Mesendoderm (in vitro differentiated cells): ENCODE measurements around the gene TRPM1.

Experiments used
- DNase-seq: peaks from one replicate; pipeline ENCODE4 v3.0.0; 2013
- H2AK5ac ChIP-seq: 2 replicates; pipeline ENCODE4 v1.6.1; 2013; ENCODE audit warnings: low read length, inconsistent platforms
- H2BK120ac ChIP-seq: 2 replicates; pipeline ENCODE4 v1.6.1; 2013; ENCODE audit warnings: low read depth, mild to moderate bottlenecking, low read length, moderate library complexity, mixed read lengths
- H2BK15ac ChIP-seq: replicated peaks from 2 replicates; pipeline ENCODE4 v1.6.1; 2013; ENCODE audit warnings: low read depth, mild to moderate bottlenecking, moderate library complexity
- H2BK5ac ChIP-seq: 2 replicates; pipeline ENCODE4 v1.6.1; 2013; ENCODE audit warnings: low read length, inconsistent platforms
- H3K18ac ChIP-seq: 2 replicates; pipeline ENCODE4 v1.6.1; 2013; ENCODE audit warnings: mild to moderate bottlenecking, low read length, mixed read lengths
- H3K23ac ChIP-seq: one replicate; pipeline ENCODE4 v1.6.1; 2013; ENCODE audit warnings: low read length
- H3K27ac ChIP-seq: 2 replicates; pipeline ENCODE4 v1.5.1; 2013; ENCODE audit warnings: low read depth, mild to moderate bottlenecking, inconsistent platforms, low read length, moderate library complexity
- H3K27me3 ChIP-seq: 2 replicates; pipeline ENCODE4 v1.6.1; 2013; ENCODE audit warnings: low read length, control low read depth, mild to moderate bottlenecking, inconsistent platforms; ENCODE audit not compliant: insufficient read depth, poor library complexity
- H3K36me3 ChIP-seq: 2 replicates; pipeline ENCODE4 v1.6.1; 2013; ENCODE audit warnings: low read length, inconsistent platforms; ENCODE audit not compliant: control insufficient read depth, insufficient read depth
- H3K4ac ChIP-seq: one replicate; pipeline ENCODE4 v1.6.1; 2013; ENCODE audit warnings: low read depth, mild to moderate bottlenecking, low read length, moderate library complexity
- H3K4me1 ChIP-seq: 2 replicates; pipeline ENCODE4 v1.6.1; 2013; ENCODE audit warnings: low read depth, low read length, inconsistent platforms; ENCODE audit not compliant: control insufficient read depth
- H3K4me2 ChIP-seq: 2 replicates; pipeline ENCODE4 v1.6.1; 2013; ENCODE audit warnings: low read length
- H3K4me3 ChIP-seq: 2 replicates; pipeline ENCODE4 v1.5.1; 2013; ENCODE audit warnings: mild to moderate bottlenecking, low read length
- H3K56ac ChIP-seq: one replicate; pipeline ENCODE4 v1.6.1; 2013; ENCODE audit warnings: low read length
- H3K79me1 ChIP-seq: 2 replicates; pipeline ENCODE4 v1.6.1; 2013; ENCODE audit warnings: low read length, inconsistent platforms
- H3K79me2 ChIP-seq: 2 replicates; pipeline ENCODE4 v1.6.1; 2013; ENCODE audit warnings: mild to moderate bottlenecking, low read length; ENCODE audit not compliant: control insufficient read depth, insufficient read depth
- H3K9ac ChIP-seq: 2 replicates; pipeline ENCODE4 v1.6.1; 2013; ENCODE audit warnings: low read length, inconsistent platforms
- H4K5ac ChIP-seq: one replicate; pipeline ENCODE4 v1.6.1; 2013; ENCODE audit warnings: low read length
- H4K8ac ChIP-seq: one replicate; pipeline ENCODE4 v1.6.1; 2013; ENCODE audit warnings: low read depth, mild to moderate bottlenecking, control low read depth, low read length, moderate library complexity
- WGBS: extraction: QIAGEN DNeasy Blood & Tissue Kit; methylation state at CpG from one replicate; pipeline ENCODE4 v1.1.7; 2013; ENCODE audit warnings: low lambda C conversion rate, missing lambda C conversion rate; ENCODE audit not compliant: insufficient coverage; ENCODE audit errors: extremely low coverage; 5-methylcytosine and 5-hydroxymethylcytosine counted together

Gene TRPM1

GRCh38 chr15:30984118-30984517, 117.4 kb downstream of the TRPM1 start:
- Histone ChIP-seq H3K36me3 (no peaks in the 10 kb centered on the region), H3K4me1 (no peaks in the 10 kb centered on the region), H3K18ac (no peak overlapping the region), H2BK120ac (no peak overlapping the region), H3K27ac (no peak overlapping the region), H3K79me1 (peaks cover 7% of the 10 kb centered on the region), H3K9ac (no peak overlapping the region), H2AK5ac (no peak overlapping the region), H4K8ac (no peak overlapping the region), H3K4me2 (no peak overlapping the region), H3K23ac (no peak overlapping the region), H3K27me3 (no peaks in the 10 kb centered on the region), H3K4ac (no peak overlapping the region), H3K79me2 (peaks cover 1% of the 10 kb centered on the region), H2BK5ac (no peak overlapping the region), H2BK15ac (no peak overlapping the region), H3K56ac (no peak overlapping the region), H4K5ac (no peak overlapping the region), H3K4me3 (no peak overlapping the region)
- WGBS = no CpG with 5 or more reads among the region's 3 CpGs
- no peak for DNase-seq

DNA sequence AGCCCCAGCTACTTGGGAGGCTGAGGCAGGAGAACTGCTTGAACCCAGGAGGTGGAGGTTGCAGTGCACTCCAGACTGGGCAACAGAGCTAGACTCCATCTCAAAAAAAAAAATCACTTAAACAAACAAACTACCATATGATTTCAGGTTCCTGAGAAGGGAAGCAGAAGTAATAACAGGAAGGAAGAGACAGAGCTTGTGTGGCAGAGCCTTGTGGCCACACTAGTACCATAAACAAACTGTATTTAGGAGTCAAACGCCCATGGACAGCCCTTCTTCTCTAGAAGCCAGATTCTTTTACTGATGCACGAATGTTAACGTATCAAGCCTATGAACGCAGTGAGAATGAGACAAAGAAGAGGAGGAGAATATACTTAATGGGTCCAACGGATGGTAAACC, 122.1 kb downstream of the TRPM1 start:
- H3K9ac ChIP-seq = no peak overlapping the region
- no peaks in the 10 kb centered on the region for H3K27me3 ChIP-seq
- H3K36me3 ChIP-seq = no peaks in the 10 kb centered on the region
- no peak overlapping the region for H3K4me2 ChIP-seq
- DNase-seq = no peak
- no CpG with 5 or more reads among the region's 5 CpGs for WGBS
- H4K5ac ChIP-seq = no peak overlapping the region
- H3K4me3 ChIP-seq = no peak overlapping the region
- H4K8ac ChIP-seq = no peak overlapping the region
- no peaks in the 10 kb centered on the region for H3K79me2 ChIP-seq
- H2AK5ac ChIP-seq = no peak overlapping the region
- H3K18ac ChIP-seq = no peak overlapping the region
- no peak overlapping the region for H3K4ac ChIP-seq
- peaks cover 5% of the 10 kb centered on the region for H3K79me1 ChIP-seq
- H2BK120ac ChIP-seq = no peak overlapping the region
- no peak overlapping the region for H3K23ac ChIP-seq
- H2BK15ac ChIP-seq = no peak overlapping the region
- H2BK5ac ChIP-seq = no peak overlapping the region
- H3K56ac ChIP-seq = no peak overlapping the region
- no peaks in the 10 kb centered on the region for H3K4me1 ChIP-seq
- H3K27ac ChIP-seq = no peak overlapping the region

DNA sequence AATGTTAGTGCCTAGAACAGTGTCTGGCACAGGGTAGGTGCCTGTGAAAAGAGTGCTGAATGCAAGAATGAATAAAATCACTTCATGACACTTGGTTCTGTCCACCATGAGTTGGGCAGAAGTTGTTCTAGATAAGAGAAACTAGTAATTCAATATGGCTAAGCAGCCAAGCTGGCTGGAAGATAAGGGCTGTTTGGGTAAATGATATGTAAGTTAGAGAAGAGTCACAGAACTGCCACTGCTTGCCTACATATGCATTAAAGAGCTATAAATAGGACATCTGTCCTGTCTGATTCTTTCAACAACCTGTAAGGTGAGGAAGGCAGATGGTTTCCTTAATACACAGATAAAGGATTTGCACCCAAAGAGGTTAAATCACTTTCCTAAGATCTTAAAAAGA, 123.2 kb downstream of the TRPM1 start:
- H3K36me3 ChIP-seq = no peaks in the 10 kb centered on the region
- no peaks in the 10 kb centered on the region for H3K79me2 ChIP-seq
- no peak overlapping the region for H4K5ac ChIP-seq
- no peak overlapping the region for H3K9ac ChIP-seq
- no peak overlapping the region for H2BK15ac ChIP-seq
- no peak overlapping the region for H2BK5ac ChIP-seq
- no peak overlapping the region for H3K4ac ChIP-seq
- H3K4me3 ChIP-seq = no peak overlapping the region
- H3K4me1 ChIP-seq = no peaks in the 10 kb centered on the region
- no peak overlapping the region for H3K23ac ChIP-seq
- no peak overlapping the region for H3K18ac ChIP-seq
- no peak for DNase-seq
- no peak overlapping the region for H3K56ac ChIP-seq
- H2BK120ac ChIP-seq = no peak overlapping the region
- no peaks in the 10 kb centered on the region for H3K27me3 ChIP-seq
- H3K4me2 ChIP-seq = no peak overlapping the region
- no peak overlapping the region for H4K8ac ChIP-seq
- peaks cover 5% of the 10 kb centered on the region for H3K79me1 ChIP-seq
- H3K27ac ChIP-seq = no peak overlapping the region
- H2AK5ac ChIP-seq = no peak overlapping the region

DNA sequence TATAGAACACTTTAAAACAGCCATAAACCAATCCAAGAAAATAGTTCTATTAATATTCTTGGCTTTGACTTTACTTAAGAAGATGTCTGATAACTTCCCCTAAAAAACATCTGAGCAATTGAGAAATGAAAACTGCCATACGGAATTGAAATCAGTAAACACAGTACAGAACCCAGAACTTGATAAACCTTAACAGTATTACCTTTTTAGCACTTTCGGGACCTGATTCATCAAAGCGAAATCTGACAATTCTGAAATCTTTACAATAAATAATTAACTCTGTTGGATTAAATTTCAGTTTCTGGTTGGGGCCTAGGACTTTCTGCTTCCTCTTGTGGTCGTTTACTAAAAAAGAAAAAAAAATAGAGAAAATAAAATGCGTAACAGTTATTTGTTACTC, 127.4 kb downstream of the TRPM1 start:
- H3K4me1 ChIP-seq = no peaks in the 10 kb centered on the region
- H4K5ac ChIP-seq = no peak overlapping the region
- no peak overlapping the region for H3K4me3 ChIP-seq
- no peak for DNase-seq
- H2AK5ac ChIP-seq = no peak overlapping the region
- no peak overlapping the region for H3K4ac ChIP-seq
- H3K23ac ChIP-seq = no peak overlapping the region
- no peaks in the 10 kb centered on the region for H3K27me3 ChIP-seq
- H2BK5ac ChIP-seq = no peak overlapping the region
- no peak overlapping the region for H3K18ac ChIP-seq
- no peaks in the 10 kb centered on the region for H3K36me3 ChIP-seq
- no peak overlapping the region for H3K4me2 ChIP-seq
- H3K27ac ChIP-seq = no peak overlapping the region
- H3K79me1 ChIP-seq = peaks cover 3% of the 10 kb centered on the region
- WGBS = no CpG with 5 or more reads among the region's 5 CpGs
- H3K79me2 ChIP-seq = no peaks in the 10 kb centered on the region
- H4K8ac ChIP-seq = no peak overlapping the region
- no peak overlapping the region for H3K56ac ChIP-seq
- H3K9ac ChIP-seq = no peak overlapping the region
- H2BK120ac ChIP-seq = no peak overlapping the region
- H2BK15ac ChIP-seq = no peak overlapping the region

DNA sequence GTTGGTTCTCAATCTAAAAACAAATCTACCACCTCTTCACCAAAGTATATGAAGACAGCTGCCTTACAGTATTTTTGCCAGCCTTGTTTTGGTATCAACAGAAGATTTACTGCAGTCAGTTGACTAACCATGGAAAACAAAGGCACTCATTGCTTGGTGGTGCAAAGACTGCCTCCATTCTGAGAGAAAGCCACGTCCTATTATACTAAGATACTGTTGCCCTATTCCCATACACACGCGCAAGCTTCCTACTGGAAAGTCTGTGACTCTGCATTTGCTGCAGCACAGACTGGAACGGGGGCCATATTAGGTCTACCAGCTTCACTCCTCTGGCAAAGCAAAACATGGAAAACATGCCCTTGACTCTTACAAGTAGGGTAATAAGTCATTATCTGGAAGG, 128.1 kb downstream of the TRPM1 start:
- no peak overlapping the region for H3K27ac ChIP-seq
- H3K79me1 ChIP-seq = peaks cover 3% of the 10 kb centered on the region
- no peak overlapping the region for H3K18ac ChIP-seq
- H2AK5ac ChIP-seq = no peak overlapping the region
- no peaks in the 10 kb centered on the region for H3K27me3 ChIP-seq
- H3K4ac ChIP-seq = no peak overlapping the region
- DNase-seq = no peak
- H3K36me3 ChIP-seq = no peaks in the 10 kb centered on the region
- no peak overlapping the region for H4K8ac ChIP-seq
- H3K9ac ChIP-seq = no peak overlapping the region
- no peak overlapping the region for H3K56ac ChIP-seq
- no peak overlapping the region for H4K5ac ChIP-seq
- WGBS = no CpG with 5 or more reads among the region's 4 CpGs
- no peak overlapping the region for H2BK15ac ChIP-seq
- no peak overlapping the region for H3K23ac ChIP-seq
- no peaks in the 10 kb centered on the region for H3K79me2 ChIP-seq
- H3K4me3 ChIP-seq = no peak overlapping the region
- H2BK120ac ChIP-seq = no peak overlapping the region
- H2BK5ac ChIP-seq = no peak overlapping the region
- no peak overlapping the region for H3K4me2 ChIP-seq
- no peaks in the 10 kb centered on the region for H3K4me1 ChIP-seq

- Histone ChIP-seq H3K4me1 (no peaks in the 10 kb centered on the region), H2BK120ac (no peak overlapping the region), H2AK5ac (no peak overlapping the region), H3K4ac (no peak overlapping the region), H3K79me2 (no peaks in the 10 kb centered on the region), H3K79me1 (no peaks in the 10 kb centered on the region), H3K27me3 (no peaks in the 10 kb centered on the region), H4K8ac (no peak overlapping the region), H3K9ac (no peak overlapping the region), H2BK5ac (no peak overlapping the region), H3K4me2 (no peak overlapping the region), H3K23ac (no peak overlapping the region), H3K36me3 (no peaks in the 10 kb centered on the region), H3K18ac (no peak overlapping the region), H4K5ac (no peak overlapping the region), H2BK15ac (no peak overlapping the region), H3K27ac (no peak overlapping the region), H3K56ac (no peak overlapping the region), H3K4me3 (no peak overlapping the region)
- no peak for DNase-seq
- WGBS = no CpG with 5 or more reads among the region's 2 CpGs
These were observed 131.8 kb downstream of the TRPM1 start for GRCh38 chr15:30969724-30970123.
